Activated T-cell treated with anti-CD3 and anti-CD28 coated beads, Interleukin-2, amount 50 U/mL, for 72 hours (primary cell): Measurements from ENCODE around the gene CBX1. TPM values are rescaled to one million over a fixed set of nuclear protein-coding genes. Genes with fewer than 3 reads are reported as not detected.
A peak's percentile ranks its signal among the peaks of the same experiment; 100 is the strongest.

Experiments used
- ATAC-seq, 2 donors: fragments of 150-1000 bp; cut with Tn5 transposase; replicated peaks in 1 of 2; 2 replicates each; pipeline ENCODE4 v1.10.0; 2021; ENCODE audit warnings: moderate library complexity in 2 of 2, mild to moderate bottlenecking in 1 of 2
- DNase-seq, 2 donors: peaks; one replicate each; pipeline ENCODE4 v3.0.0; 2021 to 2022; ENCODE audit warnings: mixed read lengths in 1 of 2
- H3K27ac Mint-ChIP-seq: one replicate; pipeline ENCODE4 v1.8.0; 2022; ENCODE audit warnings: mild to moderate bottlenecking, moderate library complexity, mixed read lengths
- H3K27me3 Mint-ChIP-seq: one replicate; pipeline ENCODE4 v1.8.0; 2022; ENCODE audit warnings: low read depth, mixed read lengths
- H3K36me3 Mint-ChIP-seq, 2 donors: one replicate each; pipeline ENCODE4 v1.8.0; 2022; ENCODE audit warnings: mixed read lengths in 2 of 2, mild to moderate bottlenecking in 1 of 2; ENCODE audit not compliant: insufficient read depth in 2 of 2
- H3K4me1 Mint-ChIP-seq: one replicate; pipeline ENCODE4 v1.8.0; 2022; ENCODE audit warnings: low read depth, mixed read lengths
- H3K4me3 Mint-ChIP-seq, 2 donors: one replicate each; pipeline ENCODE4 v1.8.0; 2022; ENCODE audit warnings: mild to moderate bottlenecking in 2 of 2, mixed read lengths in 2 of 2, moderate library complexity in 2 of 2
- H3K9me3 Mint-ChIP-seq, 2 donors: one replicate each; pipeline ENCODE4 v1.8.0; 2022; ENCODE audit warnings: mixed read lengths in 2 of 2
- total RNA-seq, 2 donors: library from RNA; stranded (reverse); gene quantifications; one replicate each; pipeline ENCODE4 v1.2.3, GENCODE V29; 2022

CBX1 gene
- total RNA-seq, 2 donors from 2014 or later: 47.0 to 62.3 TPM

- Mint-ChIP-seq H3K27ac (no peak overlapping the region), H3K4me3 (no peak overlapping the region), H3K9me3 (no peaks in the 10 kb centered on the region), H3K27me3 (peaks cover 35% of the 10 kb centered on the region), H3K36me3 (no peaks in the 10 kb centered on the region), H3K4me1 (peaks cover 9% of the 10 kb centered on the region)
- DNase-seq (no peak), ATAC-seq (no peak)
These were observed 69.3 kb downstream of the CBX1 start for GRCh38 chr17:48031966-48032365.

- DNase-seq (no peak), ATAC-seq (no peak)
- Mint-ChIP-seq H3K9me3 (no peaks in the 10 kb centered on the region), H3K4me1 (peaks cover 17% of the 10 kb centered on the region), H3K36me3 (no peaks in the 10 kb centered on the region), H3K27ac (no peak overlapping the region), H3K4me3 (no peak overlapping the region), H3K27me3 (peaks cover 35% of the 10 kb centered on the region)
These were observed 70.7 kb downstream of the CBX1 start for GRCh38 chr17:48030531-48030930.

- Mint-ChIP-seq H3K9me3 (no peaks in the 10 kb centered on the region), H3K27ac (no peak overlapping the region), H3K27me3 (peaks cover 44% of the 10 kb centered on the region), H3K4me3 (no peak overlapping the region), H3K36me3 (peaks cover 0 to 3% of the 10 kb centered on the region in 2 donors), H3K4me1 (peaks cover 33% of the 10 kb centered on the region)
- no peak for ATAC-seq
- no peak for DNase-seq
These were observed 72.5 kb downstream of the CBX1 start for GRCh38 chr17:48028736-48029135.

- ATAC-seq (no peak), DNase-seq (no peak)
- H3K27ac Mint-ChIP-seq: no peak overlapping the region
- H3K27me3 Mint-ChIP-seq: peaks cover 43% of the 10 kb centered on the region
- H3K4me3 Mint-ChIP-seq: no peak overlapping the region
- H3K4me1 Mint-ChIP-seq: peaks cover 38% of the 10 kb centered on the region
- peaks cover 0 to 3% of the 10 kb centered on the region in 2 donors for H3K36me3 Mint-ChIP-seq
- H3K9me3 Mint-ChIP-seq: no peaks in the 10 kb centered on the region
These were observed 73.8 kb downstream of the CBX1 start for GRCh38 chr17:48027322-48027981.

GRCh38 chr17:48026502-48027321 is 74.6 kb downstream of the CBX1 start:
- DNase-seq: peak; percentile 79 to 85
- Mint-ChIP-seq H3K4me3 (peak overlapping the region in 1 of 2 donors; percentile 87), H3K36me3 (peaks cover 0 to 3% of the 10 kb centered on the region in 2 donors), H3K4me1 (peaks cover 38% of the 10 kb centered on the region), H3K27ac (no peak overlapping the region), H3K9me3 (no peaks in the 10 kb centered on the region), H3K27me3 (peaks cover 43% of the 10 kb centered on the region)
- ATAC-seq: peak; percentile 23 to 30

GRCh38 chr17:48025904-48026501 is 75.3 kb downstream of the CBX1 start:
- DNase-seq (no peak), ATAC-seq (no peak)
- H3K4me1 Mint-ChIP-seq: peaks cover 38% of the 10 kb centered on the region
- no peak overlapping the region for H3K27ac Mint-ChIP-seq
- H3K36me3 Mint-ChIP-seq: peaks cover 0 to 3% of the 10 kb centered on the region in 2 donors
- no peaks in the 10 kb centered on the region for H3K9me3 Mint-ChIP-seq
- peaks cover 41% of the 10 kb centered on the region for H3K27me3 Mint-ChIP-seq
- peak overlapping the region; percentile 87 to 95 for H3K4me3 Mint-ChIP-seq

- peak overlapping the region; percentile 7 for H3K27ac Mint-ChIP-seq
- H3K9me3 Mint-ChIP-seq: no peaks in the 10 kb centered on the region
- peak overlapping the region; percentile 87 to 95 for H3K4me3 Mint-ChIP-seq
- H3K36me3 Mint-ChIP-seq: peaks cover 0 to 3% of the 10 kb centered on the region in 2 donors
- peaks cover 41% of the 10 kb centered on the region for H3K27me3 Mint-ChIP-seq
- DNase-seq (peak; percentile 96), ATAC-seq (peak; percentile 92 to 93)
- H3K4me1 Mint-ChIP-seq: peaks cover 38% of the 10 kb centered on the region
These were observed 76.0 kb downstream of the CBX1 start for GRCh38 chr17:48025040-48025903.

- peaks cover 0 to 3% of the 10 kb centered on the region in 2 donors for H3K36me3 Mint-ChIP-seq
- H3K9me3 Mint-ChIP-seq: no peaks in the 10 kb centered on the region
- DNase-seq: peak; percentile 43 to 44
- ATAC-seq: peak; percentile 6 to 10
- peak overlapping the region; percentile 87 to 95 for H3K4me3 Mint-ChIP-seq
- H3K27me3 Mint-ChIP-seq: peaks cover 41% of the 10 kb centered on the region
- peaks cover 38% of the 10 kb centered on the region for H3K4me1 Mint-ChIP-seq
- peak overlapping the region; percentile 7 for H3K27ac Mint-ChIP-seq
These were observed 76.9 kb downstream of the CBX1 start for GRCh38 chr17:48024149-48025039.

- no peak overlapping the region for H3K27ac Mint-ChIP-seq
- H3K27me3 Mint-ChIP-seq: peaks cover 39% of the 10 kb centered on the region
- DNase-seq (peak; percentile 53 to 65), ATAC-seq (peak; percentile 24 to 29)
- peaks cover 0 to 3% of the 10 kb centered on the region in 2 donors for H3K36me3 Mint-ChIP-seq
- H3K4me3 Mint-ChIP-seq: peak overlapping the region; percentile 85 to 87
- no peaks in the 10 kb centered on the region for H3K9me3 Mint-ChIP-seq
- peaks cover 38% of the 10 kb centered on the region for H3K4me1 Mint-ChIP-seq
These were observed 77.7 kb downstream of the CBX1 start for GRCh38 chr17:48023400-48024148.

GRCh38 chr17:48022901-48023300 is 78.4 kb downstream of the CBX1 start:
- DNase-seq: no peak
- peaks cover 0 to 3% of the 10 kb centered on the region in 2 donors for H3K36me3 Mint-ChIP-seq
- H3K4me1 Mint-ChIP-seq: peaks cover 45% of the 10 kb centered on the region
- H3K27ac Mint-ChIP-seq: no peak overlapping the region
- H3K27me3 Mint-ChIP-seq: peaks cover 35% of the 10 kb centered on the region
- H3K9me3 Mint-ChIP-seq: no peaks in the 10 kb centered on the region
- no peak for ATAC-seq
- peak overlapping the region; percentile 85 to 87 for H3K4me3 Mint-ChIP-seq

- H3K27ac Mint-ChIP-seq: no peak overlapping the region
These were observed 79.3 kb downstream of the CBX1 start for GRCh38 chr17:48021934-48022333.

More at GRCh38 chr17:48021934-48022333, 79.3 kb downstream of the CBX1 start:
- no peak overlapping the region for H3K4me3 Mint-ChIP-seq
- H3K27me3 Mint-ChIP-seq: peaks cover 30% of the 10 kb centered on the region
- H3K36me3 Mint-ChIP-seq: peaks cover 0 to 3% of the 10 kb centered on the region in 2 donors
- H3K4me1 Mint-ChIP-seq: peaks cover 48% of the 10 kb centered on the region
- DNase-seq: no peak
- no peak for ATAC-seq
- H3K9me3 Mint-ChIP-seq: no peaks in the 10 kb centered on the region
